ENCODE measurements around the gene TCTA.

- TF ChIP-seq POLR2A (IDR thresholded peaks at IDR 0.05; ENCODE audit: low read length) (no peak), GATA1 (IDR thresholded peaks at IDR 0.05; ENCODE audit: low read depth, low read length) (no peak)
Measured at GRCh38 chr3:49370585-49371290, 41.5 kb upstream of the TCTA start.
